C4-2B (cell line): ENCODE measurements around the gene TWF2.

Source experiments
- ZFX ChIP-seq: fragments of 450-650 bp; IDR thresholded peaks from 2 replicates; pipeline ENCODE4 v1.6.1; 2017
- TF ChIP-seq, protein P1 (sequence below): fragments of 450-650 bp; conservative IDR thresholded peaks from 2 replicates; pipeline ENCODE4 v1.5.1; 2017; ENCODE audit warnings: mild to moderate bottlenecking

DNA sequence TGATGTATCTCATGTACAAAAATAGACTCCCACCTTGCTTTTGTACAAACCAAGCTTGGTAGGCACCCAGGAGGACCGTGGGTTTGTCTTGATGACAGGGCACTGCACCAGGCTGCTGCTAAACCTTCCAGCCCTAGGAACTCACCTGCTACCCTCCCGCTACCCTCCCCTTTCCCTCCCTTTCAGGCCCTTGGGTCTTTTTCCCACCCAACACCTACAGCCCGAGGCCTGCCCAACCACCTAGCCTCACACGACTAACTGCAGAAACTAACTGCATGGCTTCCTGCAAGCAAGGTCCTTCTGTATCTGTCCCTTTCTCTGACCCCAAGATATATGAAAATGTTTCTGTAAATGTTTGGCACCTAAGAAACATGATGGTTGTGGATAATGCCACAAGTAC, 17.7 kb upstream of the TWF2 start:
- TF ChIP-seq, protein P1, sequence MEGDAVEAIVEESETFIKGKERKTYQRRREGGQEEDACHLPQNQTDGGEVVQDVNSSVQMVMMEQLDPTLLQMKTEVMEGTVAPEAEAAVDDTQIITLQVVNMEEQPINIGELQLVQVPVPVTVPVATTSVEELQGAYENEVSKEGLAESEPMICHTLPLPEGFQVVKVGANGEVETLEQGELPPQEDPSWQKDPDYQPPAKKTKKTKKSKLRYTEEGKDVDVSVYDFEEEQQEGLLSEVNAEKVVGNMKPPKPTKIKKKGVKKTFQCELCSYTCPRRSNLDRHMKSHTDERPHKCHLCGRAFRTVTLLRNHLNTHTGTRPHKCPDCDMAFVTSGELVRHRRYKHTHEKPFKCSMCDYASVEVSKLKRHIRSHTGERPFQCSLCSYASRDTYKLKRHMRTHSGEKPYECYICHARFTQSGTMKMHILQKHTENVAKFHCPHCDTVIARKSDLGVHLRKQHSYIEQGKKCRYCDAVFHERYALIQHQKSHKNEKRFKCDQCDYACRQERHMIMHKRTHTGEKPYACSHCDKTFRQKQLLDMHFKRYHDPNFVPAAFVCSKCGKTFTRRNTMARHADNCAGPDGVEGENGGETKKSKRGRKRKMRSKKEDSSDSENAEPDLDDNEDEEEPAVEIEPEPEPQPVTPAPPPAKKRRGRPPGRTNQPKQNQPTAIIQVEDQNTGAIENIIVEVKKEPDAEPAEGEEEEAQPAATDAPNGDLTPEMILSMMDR = no peak
- no peak for TF ChIP-seq ZFX
